ENCODE results near the gene CD200R1. TPM values are rescaled to one million over a fixed set of nuclear protein-coding genes. Genes with fewer than 3 reads are reported as not detected.

The CD200R1 gene
- total and polyA plus RNA-seq, 2 of the 8 experiments (the other 6 are each of a cell fraction or from before 2014, with no cell fraction given), result 0.02 TPM; not detected in 1

GRCh38 chr3:113002679-113003078 lies 27.8 kb upstream of the CD200R1 start:
- Histone ChIP-seq H3K18ac (ENCODE audit: extremely low read depth, low read length) (no peak overlapping the region), H2BK120ac (replicated peaks; ENCODE audit: low read depth, low read length) (no peak overlapping the region), H3K23me2 (ENCODE audit: low read depth, low read length) (no peaks in the 10 kb centered on the region), H3K4ac (replicated peaks; ENCODE audit: insufficient read length, low read depth, low read length) (no peak overlapping the region), H4K20me1 (replicated peaks in 1 of 2; ENCODE audit: control insufficient read depth in 1 of 2, insufficient read depth in 2 of 2, low read length in 2 of 2) (peaks cover 0 to 4% of the 10 kb centered on the region in 2 experiments), H3K23ac (ENCODE audit: insufficient read length) (no peak overlapping the region), H2BK12ac (ENCODE audit: low read depth, low read length) (no peak overlapping the region), H3K4me1 (replicated peaks in 1 of 4; ENCODE audit: control insufficient read depth in 3 of 4, insufficient read depth in 4 of 4, low read length in 3 of 4) (peaks cover 0 to 7% (median 0%) of the 10 kb centered on the region in 4 experiments; a peak in 1 of 7 replicates), H3K79me2 (ENCODE audit: control insufficient read depth in 1 of 2, insufficient read depth in 2 of 2, low read length in 2 of 2) (no peaks in the 10 kb centered on the region), H3K9me3 (ENCODE audit: insufficient read depth in 2 of 2, low read depth in 1 of 2, low read length in 1 of 2) (no peaks in the 10 kb centered on the region), H2BK20ac (ENCODE audit: low read length) (no peak overlapping the region), H3K14ac (ENCODE audit: insufficient read length) (no peak overlapping the region), H2BK5ac (ENCODE audit: low read depth, low read length) (no peak overlapping the region), H3K27ac (ENCODE audit: low read depth, low read length) (no peak overlapping the region), H3K36me3 (ENCODE audit: control insufficient read depth in 2 of 4, insufficient read depth in 4 of 4, low read length in 3 of 4) (peaks cover 13 to 70% (median 45%) of the 10 kb centered on the region in 4 experiments), H2AFZ (ENCODE audit: low read length) (no peak overlapping the region), H3K79me1 (ENCODE audit: low read depth, low read length) (no peaks in the 10 kb centered on the region; the same call in 1 of the 2 replicates), H4K8ac (ENCODE audit: extremely low read depth, insufficient read depth, low read length) (no peak overlapping the region), H3K27me3 (replicated peaks in 1 of 4; ENCODE audit: control insufficient read depth in 3 of 4, extremely low read depth in 1 of 4, insufficient read depth in 3 of 4, low read length in 3 of 4) (no peaks in the 10 kb centered on the region), H4K5ac (ENCODE audit: insufficient read length, low read depth, low read length) (no peak overlapping the region), H3K4me3 (ENCODE audit: extremely low read depth in 1 of 4, insufficient read depth in 2 of 4, low read depth in 3 of 4, low read length in 4 of 4) (no peak overlapping the region), H3K56ac (replicated peaks; ENCODE audit: insufficient read length, low read depth, low read length) (no peak overlapping the region), H2BK15ac (ENCODE audit: low read length) (no peak overlapping the region), H2AK5ac (ENCODE audit: low read depth, low read length) (no peak overlapping the region), H3K4me2 (ENCODE audit: insufficient read depth in 1 of 2, low read depth in 2 of 2, low read length in 2 of 2) (no peak overlapping the region), H3K9ac (replicated peaks in 1 of 4; ENCODE audit: extremely low read depth in 1 of 4, low read depth in 3 of 4, low read length in 3 of 4) (no peak overlapping the region), H4K91ac (replicated peaks; ENCODE audit: insufficient read length, low read length) (no peak overlapping the region)
- POLR2A ChIA-PET (ENCODE audit: partially characterized antibody), result interaction anchor here (2.4 kb wide), 1 partner anchor 11 kb away, joined by 18 read pairs; the partner anchor contains the start of gene GTPBP8
- TF ChIP-seq GABPA (IDR thresholded peaks at IDR 0.05; ENCODE audit: borderline replicate concordance, insufficient read depth, low read length) (no peak), CHD1 (IDR thresholded peaks at IDR 0.05; ENCODE audit: low read depth, low read length) (no peak), SIX5 (IDR thresholded peaks at IDR 0.05; ENCODE audit: low read depth, low read length) (no peak), HDAC2 (IDR thresholded peaks at IDR 0.05; ENCODE audit: borderline replicate concordance in 1 of 2, low read depth in 2 of 2, low read length in 2 of 2) (no peak), POLR2A (IDR thresholded peaks at IDR 0.05; ENCODE audit: control extremely low read depth in 1 of 2, low read depth in 2 of 2, low read length in 2 of 2) (no peak), BCL11A (IDR thresholded peaks at IDR 0.05; ENCODE audit: low read depth in 2 of 2, low read length in 2 of 2) (no peak)
- no peak for FAIRE-seq
- CTCF ChIA-PET (ENCODE audit: partially characterized antibody), result interaction anchor here (1.1 to 1.8 kb wide), 3 partner anchors 24 to 268 kb away, joined by 3 to 5 read pairs (median 5); no protein-coding TSS in a partner anchor
- no peak for DNase-seq (ENCODE audit: low read depth in 1 of 2, low spot score in 2 of 2)
